Thyroid gland (tissue), 4 donors: ENCODE results near the gene ITFG1. TPM values are rescaled to one million over a fixed set of nuclear protein-coding genes. Genes with fewer than 3 reads are reported as not detected.

Experiments
- DNase-seq, 2 donors: peaks; one replicate each; pipeline ENCODE4 v3.0.0-alpha.2; 2019
- H3K27ac ChIP-seq, 3 donors: fragments of 200-600 bp; sonication (generic); 1 replicate in 2 of 3; 2 replicates in 1 of 3; pipeline ENCODE4 v1.5.1; 2016 to 2019; ENCODE audit warnings: mild to moderate bottlenecking in 1 of 3, moderate library complexity in 1 of 3
- H3K27me3 ChIP-seq: fragments of 200-600 bp; sonication (generic); one replicate; pipeline ENCODE4 v1.5.1; 2019
- H3K36me3 ChIP-seq, 2 donors: fragments of 200-600 bp; sonication (generic); one replicate each; pipeline ENCODE4 v1.5.1; 2016 to 2019
- H3K4me1 ChIP-seq, 2 donors: fragments of 200-600 bp; sonication (generic); one replicate each; pipeline ENCODE4 v1.5.1; 2017 to 2019
- H3K4me3 ChIP-seq, 3 donors: fragments of 200-600 bp; sonication (generic); replicated peaks in 1 of 3; 1 replicate in 2 of 3; 2 replicates in 1 of 3; pipeline ENCODE4 v1.5.1; 2016; ENCODE audit warnings: mild to moderate bottlenecking in 1 of 3
- H3K9me3 ChIP-seq: fragments of 200-600 bp; sonication (generic); one replicate; pipeline ENCODE4 v1.5.1; 2017
- CTCF ChIP-seq, 6 experiments: fragments of 200-600 bp in 3 of 6; fragments of 450-650 bp in 3 of 6; sonication (generic) in 3 of 6; IDR thresholded peaks; one replicate each; pipeline ENCODE4 v1.5.1; 2016 to 2019; ENCODE audit warnings: antibody characterized with exemption in 6 of 6, mild to moderate bottlenecking in 2 of 6, inconsistent platforms in 1 of 6, moderate library complexity in 1 of 6
- POLR2A ChIP-seq, 2 donors: fragments of 450-650 bp; IDR thresholded peaks; one replicate each; pipeline ENCODE4 v1.6.1; 2017; ENCODE audit warnings: antibody characterized with exemption in 2 of 2, mild to moderate bottlenecking in 2 of 2, moderate library complexity in 1 of 2
- WGBS, 2 donors: methylation state at CpG; one replicate each; pipeline ENCODE4 v1.1.5; 2017; 5-methylcytosine and 5-hydroxymethylcytosine counted together
- intact Hi-C: fragments of 100-400 bp; cut with DNase I; formaldehyde crosslinking; loops from one replicate; pipeline ENCODE4 v1.15.1; 2023
- total RNA-seq, 4 donors: library from RNA; depleted of rRNA; stranded (reverse); fragments of >200 nt; gene quantifications; one replicate each; pipeline ENCODE4 v1.2.3, GENCODE V29; 2016

Gene ITFG1
- total RNA-seq, 4 donors from 2014 or later: 64.8 to 75.6 (median 71.7) TPM

GRCh38 chr16:47260503-47260902 lies 200.4 kb downstream of the ITFG1 start:
- Histone ChIP-seq H3K9me3 (no peaks in the 10 kb centered on the region), H3K4me3 (no peak overlapping the region), H3K36me3 (no peaks in the 10 kb centered on the region), H3K4me1 (peaks cover 4 to 9% of the 10 kb centered on the region in 2 donors), H3K27me3 (no peaks in the 10 kb centered on the region), H3K27ac (no peak overlapping the region)
- 96% methylated on average over 11 of the region's 11 CpGs for WGBS, 2 donors
- TF ChIP-seq POLR2A (IDR thresholded peaks at IDR 0.05): no peak
- no peak for TF ChIP-seq CTCF (IDR thresholded peaks at IDR 0.05)
- intact Hi-C loops: no loop called here
- DNase-seq: no peak

GRCh38 chr16:47258874-47259461 lies 201.9 kb downstream of the ITFG1 start:
- WGBS, 2 donors: 79 to 80% methylated on average over 2 of the region's 2 CpGs
- H3K27ac ChIP-seq: no peak overlapping the region
- DNase-seq: no peak

GRCh38 chr16:47254756-47255155 lies 206.1 kb downstream of the ITFG1 start:
- 25 to 39% methylated on average over 6 of the region's 6 CpGs for WGBS, 2 donors
- no peak for TF ChIP-seq POLR2A (IDR thresholded peaks at IDR 0.05)
- TF ChIP-seq CTCF (IDR thresholded peaks at IDR 0.05): peak in 1 of 6 experiments; percentile 8
- H3K9me3 ChIP-seq: no peaks in the 10 kb centered on the region
- no peaks in the 10 kb centered on the region for H3K36me3 ChIP-seq
- peak overlapping the region; percentile 72 to 81 (median 73) for H3K27ac ChIP-seq
- H3K4me1 ChIP-seq: peaks cover 44 to 48% of the 10 kb centered on the region in 2 donors
- intact Hi-C loops: no loop called here
- DNase-seq: peak; percentile 87 to 88
- no peak overlapping the region for H3K4me3 ChIP-seq
- H3K27me3 ChIP-seq: no peaks in the 10 kb centered on the region

More at GRCh38 chr16:47258874-47259461, 201.9 kb downstream of the ITFG1 start:
- Histone ChIP-seq H3K36me3 (no peaks in the 10 kb centered on the region), H3K4me3 (no peak overlapping the region), H3K9me3 (no peaks in the 10 kb centered on the region), H3K27me3 (no peaks in the 10 kb centered on the region), H3K4me1 (peaks cover 12 to 17% of the 10 kb centered on the region in 2 donors)
- TF ChIP-seq POLR2A (IDR thresholded peaks at IDR 0.05) (no peak), CTCF (IDR thresholded peaks at IDR 0.05) (peak in 4 of 6 experiments; percentile 12 to 59 (median 30))
- intact Hi-C loops: no loop called here

GRCh38 chr16:47250983-47251382 lies 209.9 kb downstream of the ITFG1 start:
- H3K27me3 ChIP-seq: no peaks in the 10 kb centered on the region
- TF ChIP-seq POLR2A (IDR thresholded peaks at IDR 0.05) (no peak), CTCF (IDR thresholded peaks at IDR 0.05) (no peak)
- no peak overlapping the region for H3K4me3 ChIP-seq
- intact Hi-C loops: no loop called here
- no peaks in the 10 kb centered on the region for H3K36me3 ChIP-seq
- no peaks in the 10 kb centered on the region for H3K9me3 ChIP-seq
- peak overlapping the region in 2 of 3 donors; percentile 23 to 41 for H3K27ac ChIP-seq
- DNase-seq: peak; percentile 22 to 26
- H3K4me1 ChIP-seq: peaks cover 67 to 70% of the 10 kb centered on the region in 2 donors
- WGBS, 2 donors: 30 to 33% methylated on average over 2 of the region's 2 CpGs

- no peaks in the 10 kb centered on the region for H3K9me3 ChIP-seq
- 58 to 64% methylated on average over 3 of the region's 3 CpGs for WGBS, 2 donors
- peaks cover 42 to 49% of the 10 kb centered on the region in 2 donors for H3K4me1 ChIP-seq
- no peaks in the 10 kb centered on the region for H3K36me3 ChIP-seq
- no peak overlapping the region for H3K4me3 ChIP-seq
- TF ChIP-seq POLR2A (IDR thresholded peaks at IDR 0.05) (no peak), CTCF (IDR thresholded peaks at IDR 0.05) (no peak)
- H3K27me3 ChIP-seq: no peaks in the 10 kb centered on the region
- H3K27ac ChIP-seq: no peak overlapping the region
- no peak for DNase-seq
- intact Hi-C loops: no loop called here
Measured at GRCh38 chr16:47247690-47248089, 213.2 kb downstream of the ITFG1 start.
